ENCODE measurements around the gene EI24.

Gene EI24

DNA sequence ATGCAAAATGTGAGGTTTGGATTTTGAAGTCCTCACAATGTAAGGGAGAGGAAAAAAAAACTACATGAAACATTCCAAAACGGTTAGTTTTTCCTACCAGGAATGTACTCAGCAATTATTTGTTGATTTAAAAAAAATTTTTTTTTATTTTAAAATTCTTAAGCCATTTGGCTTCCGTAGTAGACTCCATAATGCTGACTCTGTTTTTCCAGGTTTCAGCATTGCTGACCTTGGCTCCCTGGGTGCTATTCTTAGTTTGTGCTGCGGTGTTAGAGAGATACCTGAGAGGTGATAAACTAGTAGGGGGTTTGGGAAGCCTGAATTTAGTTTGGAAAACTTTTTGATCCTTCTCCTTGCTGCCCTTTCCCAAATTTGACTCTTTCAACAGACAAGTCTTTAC is 33.9 kb downstream of the EI24 start:
- Histone ChIP-seq H3K79me2 (ENCODE audit: insufficient read depth, low read length) (no peaks in the 10 kb centered on the region), H3K9ac (ENCODE audit: low read length) (no peak overlapping the region), H3F3A (ENCODE audit: insufficient read depth) (no peaks in the 10 kb centered on the region), H3K9me2 (replicated peaks; ENCODE audit: insufficient read depth, low read length) (no peaks in the 10 kb centered on the region), H3K27me3 (ENCODE audit: low read length) (no peaks in the 10 kb centered on the region), H2AFZ (ENCODE audit: low read depth, low read length, severe bottlenecking) (no peak overlapping the region), H3K4me3 (ENCODE audit: insufficient read depth, low read length, poor library complexity, severe bottlenecking) (no peak overlapping the region), H4K20me1 (ENCODE audit: low read depth, low read length) (no peaks in the 10 kb centered on the region), H3K27ac (ENCODE audit: low read depth, low read length) (no peak overlapping the region), H3K9me3 (ENCODE audit: insufficient read depth, low read length) (no peaks in the 10 kb centered on the region), H3K4me2 (ENCODE audit: low read depth, low read length, poor library complexity, severe bottlenecking) (no peak overlapping the region), H3K36me3 (ENCODE audit: low read length) (no peaks in the 10 kb centered on the region)
- TF ChIP-seq CTCF (IDR thresholded peaks at IDR 0.05; ENCODE audit: insufficient read depth, low read length, poor library complexity, severe bottlenecking) (no peak), EZH2phosphoT487 (conservative IDR thresholded peaks at IDR 0.05; ENCODE audit: low read length) (no peak)

DNA sequence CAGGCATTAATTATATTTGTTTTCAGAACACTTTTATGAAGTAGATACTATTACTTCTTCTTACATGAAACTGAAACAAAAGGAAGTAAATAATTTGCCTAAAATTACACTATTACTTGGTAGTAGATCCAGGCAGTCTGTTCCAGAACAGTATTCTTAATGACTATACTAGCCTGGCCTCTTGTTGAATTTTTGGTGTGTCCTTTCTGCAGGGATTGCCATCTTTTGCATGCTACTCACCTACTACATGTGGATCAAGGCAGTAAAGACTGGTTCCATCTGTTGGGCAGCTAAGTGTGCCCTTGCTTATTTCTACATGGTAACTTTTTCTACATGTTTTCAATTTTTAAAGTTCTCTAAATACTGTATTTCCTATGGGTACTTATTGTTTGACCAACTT is 36.1 kb downstream of the EI24 start:
- Histone ChIP-seq H3K36me3 (ENCODE audit: low read length) (no peaks in the 10 kb centered on the region), H3K9me3 (ENCODE audit: insufficient read depth, low read length) (no peaks in the 10 kb centered on the region), H3K4me2 (ENCODE audit: low read depth, low read length, poor library complexity, severe bottlenecking) (no peak overlapping the region), H3K79me2 (ENCODE audit: insufficient read depth, low read length) (no peaks in the 10 kb centered on the region), H3F3A (ENCODE audit: insufficient read depth) (no peaks in the 10 kb centered on the region), H3K27ac (ENCODE audit: low read depth, low read length) (no peak overlapping the region), H3K9me2 (replicated peaks; ENCODE audit: insufficient read depth, low read length) (no peaks in the 10 kb centered on the region), H4K20me1 (ENCODE audit: low read depth, low read length) (no peaks in the 10 kb centered on the region), H2AFZ (ENCODE audit: low read depth, low read length, severe bottlenecking) (no peak overlapping the region), H3K27me3 (ENCODE audit: low read length) (no peaks in the 10 kb centered on the region), H3K9ac (ENCODE audit: low read length) (no peak overlapping the region), H3K4me3 (ENCODE audit: insufficient read depth, low read length, poor library complexity, severe bottlenecking) (no peak overlapping the region)
- no peak for TF ChIP-seq EZH2phosphoT487 (conservative IDR thresholded peaks at IDR 0.05; ENCODE audit: low read length)
- TF ChIP-seq CTCF (IDR thresholded peaks at IDR 0.05; ENCODE audit: insufficient read depth, low read length, poor library complexity, severe bottlenecking), result no peak

GRCh38 chr11:125609545-125609944 is 40.3 kb downstream of the EI24 start:
- Histone ChIP-seq H4K20me1 (ENCODE audit: low read depth, low read length) (no peaks in the 10 kb centered on the region), H3K79me2 (ENCODE audit: insufficient read depth, low read length) (no peaks in the 10 kb centered on the region), H3K4me2 (ENCODE audit: low read depth, low read length, poor library complexity, severe bottlenecking) (no peak overlapping the region), H3K9me3 (ENCODE audit: insufficient read depth, low read length) (no peaks in the 10 kb centered on the region), H3F3A (ENCODE audit: insufficient read depth) (no peaks in the 10 kb centered on the region), H3K27me3 (ENCODE audit: low read length) (no peaks in the 10 kb centered on the region), H3K27ac (ENCODE audit: low read depth, low read length) (no peak overlapping the region), H3K9me2 (replicated peaks; ENCODE audit: insufficient read depth, low read length) (no peaks in the 10 kb centered on the region), H3K9ac (ENCODE audit: low read length) (no peak overlapping the region), H3K36me3 (ENCODE audit: low read length) (peaks cover 13% of the 10 kb centered on the region; the same call in 1 of the 2 replicates), H3K4me3 (ENCODE audit: insufficient read depth, low read length, poor library complexity, severe bottlenecking) (no peak overlapping the region), H2AFZ (ENCODE audit: low read depth, low read length, severe bottlenecking) (no peak overlapping the region)
- no peak for TF ChIP-seq EZH2phosphoT487 (conservative IDR thresholded peaks at IDR 0.05; ENCODE audit: low read length)
- TF ChIP-seq CTCF (IDR thresholded peaks at IDR 0.05; ENCODE audit: insufficient read depth, low read length, poor library complexity, severe bottlenecking), result no peak
